AG04449 (cell line): Measurements from ENCODE around the gene SLC47A2.

ENCODE experiments used
- CTCF ChIA-PET: fragments of 350-600 bp; formaldehyde crosslinking; extraction: SDS; loops from one replicate; lab custom pipeline; 2021; ENCODE audit warnings: antibody characterized with exemption; lab: Yijun Ruan, JAX
- POLR2A ChIA-PET: fragments of 400-600, 350-600 bp; formaldehyde crosslinking; extraction: SDS; loops from one replicate; lab custom pipeline; 2020; ENCODE audit warnings: antibody characterized with exemption, inconsistent platforms; lab: Yijun Ruan, JAX
- DNase-seq: peaks from one replicate; pipeline ENCODE4 v3.0.0-alpha.2; 2010; ENCODE audit warnings: low read depth, low spot score
- H3K4me3 ChIP-seq: 2 replicates; pipeline ENCODE4 v1.5.1; 2011; ENCODE audit warnings: low read depth, mild to moderate bottlenecking, control low read depth, low read length
- TF ChIP-seq, protein P1 (sequence below): IDR thresholded peaks from one replicate; pipeline ENCODE4 v1.5.1; 2011; ENCODE audit warnings: mild to moderate bottlenecking, moderate library complexity, low read length, control low read depth, inconsistent platforms; ENCODE audit not compliant: insufficient read depth; ENCODE audit errors: missing control alignments

SLC47A2 gene

DNA sequence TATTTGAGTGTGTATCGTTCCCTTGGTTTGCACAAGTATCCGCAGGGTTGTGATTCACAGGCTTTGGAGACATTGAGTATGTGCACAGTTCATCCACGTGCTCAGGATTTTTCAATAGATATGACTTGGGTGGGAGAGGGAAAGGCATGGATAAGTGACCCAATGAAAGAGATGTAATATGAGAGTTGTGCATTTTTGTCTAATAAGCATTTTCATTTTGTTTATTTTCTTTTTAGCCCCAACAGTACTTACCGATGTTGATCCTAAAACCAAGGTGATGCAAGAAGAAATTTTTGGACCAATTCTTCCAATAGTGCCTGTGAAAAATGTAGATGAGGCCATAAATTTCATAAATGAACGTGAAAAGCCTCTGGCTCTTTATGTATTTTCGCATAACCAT lies 53.3 kb downstream of the SLC47A2 start:
- POLR2A ChIA-PET, result no interaction called here

DNA sequence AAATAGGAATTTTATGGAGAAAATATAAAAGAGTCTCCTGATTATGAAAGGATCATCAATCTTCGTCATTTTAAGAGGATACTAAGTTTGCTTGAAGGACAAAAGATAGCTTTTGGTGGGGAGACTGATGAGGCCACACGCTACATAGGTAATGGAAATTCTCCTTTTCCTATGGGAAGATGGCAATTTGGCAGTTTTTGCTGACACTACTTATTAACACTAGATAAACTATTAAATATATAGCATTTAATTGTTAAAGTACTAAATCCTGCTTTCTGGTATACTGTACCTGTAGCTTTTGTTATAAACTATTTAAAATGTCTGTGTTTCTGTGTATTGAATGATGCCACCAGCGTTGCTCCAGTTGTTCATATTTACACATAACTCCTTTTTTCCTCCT lies 55.3 kb downstream of the SLC47A2 start:
- DNase-seq, result no peak
- CTCF ChIA-PET, result interaction anchor here (0.8 to 1.6 kb wide), 5 partner anchors 8 to 105 kb away, joined by 3 to 5 read pairs (median 4); partner anchors contain the start of gene ALDH3A2
- TF ChIP-seq, protein P1, sequence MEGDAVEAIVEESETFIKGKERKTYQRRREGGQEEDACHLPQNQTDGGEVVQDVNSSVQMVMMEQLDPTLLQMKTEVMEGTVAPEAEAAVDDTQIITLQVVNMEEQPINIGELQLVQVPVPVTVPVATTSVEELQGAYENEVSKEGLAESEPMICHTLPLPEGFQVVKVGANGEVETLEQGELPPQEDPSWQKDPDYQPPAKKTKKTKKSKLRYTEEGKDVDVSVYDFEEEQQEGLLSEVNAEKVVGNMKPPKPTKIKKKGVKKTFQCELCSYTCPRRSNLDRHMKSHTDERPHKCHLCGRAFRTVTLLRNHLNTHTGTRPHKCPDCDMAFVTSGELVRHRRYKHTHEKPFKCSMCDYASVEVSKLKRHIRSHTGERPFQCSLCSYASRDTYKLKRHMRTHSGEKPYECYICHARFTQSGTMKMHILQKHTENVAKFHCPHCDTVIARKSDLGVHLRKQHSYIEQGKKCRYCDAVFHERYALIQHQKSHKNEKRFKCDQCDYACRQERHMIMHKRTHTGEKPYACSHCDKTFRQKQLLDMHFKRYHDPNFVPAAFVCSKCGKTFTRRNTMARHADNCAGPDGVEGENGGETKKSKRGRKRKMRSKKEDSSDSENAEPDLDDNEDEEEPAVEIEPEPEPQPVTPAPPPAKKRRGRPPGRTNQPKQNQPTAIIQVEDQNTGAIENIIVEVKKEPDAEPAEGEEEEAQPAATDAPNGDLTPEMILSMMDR, result no peak
- H3K4me3 ChIP-seq, result no peak overlapping the region
- POLR2A ChIA-PET, result no interaction called here

More for the DNA sequence above, 53.3 kb downstream of the SLC47A2 start:
- DNase-seq, result no peak
- CTCF ChIA-PET, result interaction anchor here (1.0 kb wide), 1 partner anchor 11 kb away, joined by 3 read pairs; no protein-coding TSS in a partner anchor
- TF ChIP-seq, protein P1, result no peak
- H3K4me3 ChIP-seq, result no peak overlapping the region

DNA sequence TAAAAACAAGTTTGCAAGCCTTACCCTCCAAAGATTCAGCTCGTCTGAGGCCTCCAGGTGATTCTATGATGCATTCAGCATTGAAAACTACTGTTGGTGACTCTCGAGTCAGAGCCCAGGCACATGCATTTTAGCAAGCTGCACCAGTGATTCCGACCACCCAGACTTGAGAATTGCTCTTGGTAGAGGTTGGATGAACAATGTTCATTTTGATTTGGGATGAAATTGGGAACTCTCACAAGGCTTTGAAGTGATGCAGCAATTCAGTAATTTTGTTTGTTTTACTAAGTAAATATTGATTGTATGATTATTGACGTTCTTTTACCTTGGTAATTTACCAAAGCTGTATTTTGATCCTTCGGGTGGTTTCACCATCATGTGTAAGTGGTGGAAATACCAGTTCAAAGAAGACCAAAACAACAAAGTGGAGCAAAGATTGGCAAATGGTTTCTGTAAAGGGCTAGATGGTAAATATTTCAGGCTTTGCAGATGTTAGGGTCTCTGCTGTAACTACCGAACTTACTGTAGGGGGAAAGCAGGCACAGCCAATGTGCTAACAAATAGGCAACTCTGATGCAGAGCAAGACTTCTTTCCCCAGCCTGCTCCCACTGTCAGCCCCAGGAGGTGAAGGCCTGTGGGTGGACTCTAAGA lies 56.0 kb downstream of the SLC47A2 start:
- TF ChIP-seq, protein P1, result no peak
- ChIA-PET POLR2A (no interaction called here), CTCF (interaction anchor here (1.3 to 1.6 kb wide), 3 partner anchors 8 to 106 kb away, joined by 4 to 5 read pairs (median 5); no protein-coding TSS in a partner anchor)
- no peak for DNase-seq
- no peak overlapping the region for H3K4me3 ChIP-seq

- ChIA-PET POLR2A (no interaction called here), CTCF (interaction anchor here (1.6 kb wide), 1 partner anchor 103 kb away, joined by 5 read pairs; no protein-coding TSS in a partner anchor)
Measured at GRCh38 chr17:19659366-19660177, 56.8 kb downstream of the SLC47A2 start.

DNA sequence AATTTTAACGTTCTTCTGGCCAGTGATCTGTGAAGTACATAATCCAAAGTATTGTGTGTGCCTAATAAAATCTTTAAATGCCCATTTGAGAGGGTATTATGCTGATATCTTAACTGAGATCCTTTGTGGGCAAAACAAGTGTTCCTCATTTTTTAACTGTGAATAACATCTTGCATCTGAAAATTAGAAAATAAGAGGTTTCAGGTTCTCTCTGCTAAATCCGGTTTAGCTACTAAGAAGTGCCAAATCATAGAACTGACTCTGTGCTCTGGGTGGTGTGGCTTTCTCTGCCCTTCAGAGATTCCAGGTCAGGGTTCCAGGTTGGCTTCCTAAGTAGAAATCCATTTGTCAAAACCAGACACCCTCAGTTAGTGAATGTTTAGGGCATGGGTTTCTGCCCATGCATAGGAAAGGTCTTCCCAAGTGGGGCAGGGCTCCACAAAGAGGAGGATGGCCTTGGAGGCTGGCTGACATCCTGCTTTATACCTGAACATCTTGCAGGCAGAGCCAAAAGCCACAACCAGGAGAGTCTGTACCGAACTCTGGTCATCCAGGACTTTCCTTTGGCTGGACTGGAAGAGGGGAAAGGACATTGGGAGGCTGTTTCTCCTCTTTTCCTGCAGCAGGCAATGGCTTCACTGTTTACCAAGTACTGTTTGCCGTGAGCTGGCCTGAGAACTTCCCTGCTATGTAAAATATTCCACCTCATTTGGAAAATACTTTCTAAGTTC lies 59.4 kb downstream of the SLC47A2 start:
- DNase-seq, result no peak
- CTCF ChIA-PET, result no interaction called here
- TF ChIP-seq, protein P1, result no peak
- POLR2A ChIA-PET, result no interaction called here
- no peak overlapping the region for H3K4me3 ChIP-seq

More at GRCh38 chr17:19659366-19660177, 56.8 kb downstream of the SLC47A2 start:
- TF ChIP-seq, protein P1, result no peak
- H3K4me3 ChIP-seq, result no peak overlapping the region
- no peak for DNase-seq
